ENCODE data around the gene DFFB. TPM values are rescaled to one million over a fixed set of nuclear protein-coding genes. Genes with fewer than 3 reads are reported as not detected.

DFFB gene
- polyA plus RNA-seq, 3 donors = 5.9 to 14.7 (median 6.6) TPM

GRCh38 chr1:3879787-3880428, 22.6 kb downstream of the DFFB start:
- no peak for TF ChIP-seq CTCF (IDR thresholded peaks at IDR 0.05)
- no peak overlapping the region for H3K4me3 ChIP-seq (replicated peaks in 1 of 3; ENCODE audit: low read depth in 2 of 3, low read length in 3 of 3)
- H3K27me3 ChIP-seq (ENCODE audit: control insufficient read depth in 2 of 2, insufficient read depth in 2 of 2, low read length in 2 of 2) = no peaks in the 10 kb centered on the region
- Mint-ChIP-seq H3K36me3 (peaks cover 65 to 71% of the 10 kb centered on the region in 2 donors), H3K9me3 (peaks cover 10 to 16% (median 13%) of the 10 kb centered on the region in 7 donors), H3K4me3 (peak overlapping the region in 1 of 2 donors; percentile 50), H3K27ac (no peak overlapping the region), H3K27me3 (ENCODE audit: low read depth in 3 of 3) (peaks cover 0 to 6% (median 0%) of the 10 kb centered on the region in 3 donors), H3K4me1 (peaks cover 8% of the 10 kb centered on the region)
- peaks cover 0 to 8% of the 10 kb centered on the region in 2 donors for H3K4me1 ChIP-seq (ENCODE audit: control insufficient read depth in 1 of 2, insufficient read depth in 2 of 2, low read length in 2 of 2)
- H3K9me3 ChIP-seq (replicated peaks in 1 of 2; ENCODE audit: control insufficient read depth in 1 of 2, insufficient read depth in 1 of 2, low read length in 2 of 2) = peaks cover 7 to 12% of the 10 kb centered on the region in 2 donors
- no peaks in the 10 kb centered on the region for H3K79me2 ChIP-seq (ENCODE audit: insufficient read depth, low read length)
- no peaks in the 10 kb centered on the region for H4K20me1 ChIP-seq (ENCODE audit: insufficient read depth, low read length)
- no peak for DNase-seq
- 91% methylated on average over 6 of the region's 9 CpGs for whole genome bisulfite sequencing (ENCODE audit: insufficient coverage)
- peaks cover 21 to 80% of the 10 kb centered on the region in 2 donors for H3K36me3 ChIP-seq (replicated peaks in 1 of 2; ENCODE audit: control insufficient read depth in 1 of 2, insufficient read depth in 2 of 2, low read length in 2 of 2)
- H3K27ac ChIP-seq (ENCODE audit: low read depth in 1 of 2, low read length in 2 of 2) = no peak overlapping the region
- no peak overlapping the region for H3K4me2 ChIP-seq (replicated peaks; ENCODE audit: extremely low read depth, low read length, poor library complexity, severe bottlenecking)
- intact Hi-C loops (cut with micrococcal nuclease) = no loop called here
- no peak overlapping the region for H3K9ac ChIP-seq (ENCODE audit: insufficient read depth, low read length, poor library complexity, severe bottlenecking)
- no peak overlapping the region for H2AFZ ChIP-seq (ENCODE audit: insufficient read depth, low read depth, low read length, poor library complexity, severe bottlenecking)

- no peak for TF ChIP-seq CTCF (IDR thresholded peaks at IDR 0.05)
- DNase-seq = no peak
- Histone ChIP-seq H2AFZ (ENCODE audit: insufficient read depth, low read depth, low read length, poor library complexity, severe bottlenecking) (no peak overlapping the region), H3K4me1 (ENCODE audit: control insufficient read depth in 1 of 2, insufficient read depth in 2 of 2, low read length in 2 of 2) (peaks cover 0 to 8% of the 10 kb centered on the region in 2 donors), H3K4me2 (replicated peaks; ENCODE audit: extremely low read depth, low read length, poor library complexity, severe bottlenecking) (no peak overlapping the region), H3K27me3 (ENCODE audit: control insufficient read depth in 2 of 2, insufficient read depth in 2 of 2, low read length in 2 of 2) (no peaks in the 10 kb centered on the region), H3K4me3 (replicated peaks in 1 of 3; ENCODE audit: low read depth in 2 of 3, low read length in 3 of 3) (no peak overlapping the region), H3K27ac (ENCODE audit: low read depth in 1 of 2, low read length in 2 of 2) (no peak overlapping the region), H3K9me3 (replicated peaks in 1 of 2; ENCODE audit: control insufficient read depth in 1 of 2, insufficient read depth in 1 of 2, low read length in 2 of 2) (peaks cover 7 to 12% of the 10 kb centered on the region in 2 donors), H3K9ac (ENCODE audit: insufficient read depth, low read length, poor library complexity, severe bottlenecking) (no peak overlapping the region), H3K79me2 (ENCODE audit: insufficient read depth, low read length) (no peaks in the 10 kb centered on the region), H3K36me3 (replicated peaks in 1 of 2; ENCODE audit: control insufficient read depth in 1 of 2, insufficient read depth in 2 of 2, low read length in 2 of 2) (peaks cover 19 to 80% of the 10 kb centered on the region in 2 donors), H4K20me1 (ENCODE audit: insufficient read depth, low read length) (no peaks in the 10 kb centered on the region)
- peaks cover 65 to 72% of the 10 kb centered on the region in 2 donors for H3K36me3 Mint-ChIP-seq
- peaks cover 10 to 16% (median 13%) of the 10 kb centered on the region in 7 donors for H3K9me3 Mint-ChIP-seq
- no peak overlapping the region for H3K4me3 Mint-ChIP-seq
- peak overlapping the region in 2 of 7 donors; percentile 71 to 82 for H3K27ac Mint-ChIP-seq
- peaks cover 0 to 6% (median 0%) of the 10 kb centered on the region in 3 donors for H3K27me3 Mint-ChIP-seq (ENCODE audit: low read depth in 3 of 3)
- 77% methylated on average over 18 of the region's 20 CpGs for WGBS (ENCODE audit: insufficient coverage)
- H3K4me1 Mint-ChIP-seq = peaks cover 8% of the 10 kb centered on the region
- intact Hi-C loops (cut with micrococcal nuclease) = no loop called here
Measured at GRCh38 chr1:3880429-3881192, 23.3 kb downstream of the DFFB start.

Data from CD14-positive monocyte (primary cell).